HG03521 (cell line): ENCODE results near the gene RARG.

ENCODE experiments used
- ATAC-seq: cut with Tn5 transposase; IDR thresholded peaks from one replicate; pipeline ENCODE4 v1.9.1; 2021; ENCODE audit warnings: mild to moderate bottlenecking, moderate library complexity; ENCODE audit not compliant: unreplicated experiment

Gene RARG

DNA sequence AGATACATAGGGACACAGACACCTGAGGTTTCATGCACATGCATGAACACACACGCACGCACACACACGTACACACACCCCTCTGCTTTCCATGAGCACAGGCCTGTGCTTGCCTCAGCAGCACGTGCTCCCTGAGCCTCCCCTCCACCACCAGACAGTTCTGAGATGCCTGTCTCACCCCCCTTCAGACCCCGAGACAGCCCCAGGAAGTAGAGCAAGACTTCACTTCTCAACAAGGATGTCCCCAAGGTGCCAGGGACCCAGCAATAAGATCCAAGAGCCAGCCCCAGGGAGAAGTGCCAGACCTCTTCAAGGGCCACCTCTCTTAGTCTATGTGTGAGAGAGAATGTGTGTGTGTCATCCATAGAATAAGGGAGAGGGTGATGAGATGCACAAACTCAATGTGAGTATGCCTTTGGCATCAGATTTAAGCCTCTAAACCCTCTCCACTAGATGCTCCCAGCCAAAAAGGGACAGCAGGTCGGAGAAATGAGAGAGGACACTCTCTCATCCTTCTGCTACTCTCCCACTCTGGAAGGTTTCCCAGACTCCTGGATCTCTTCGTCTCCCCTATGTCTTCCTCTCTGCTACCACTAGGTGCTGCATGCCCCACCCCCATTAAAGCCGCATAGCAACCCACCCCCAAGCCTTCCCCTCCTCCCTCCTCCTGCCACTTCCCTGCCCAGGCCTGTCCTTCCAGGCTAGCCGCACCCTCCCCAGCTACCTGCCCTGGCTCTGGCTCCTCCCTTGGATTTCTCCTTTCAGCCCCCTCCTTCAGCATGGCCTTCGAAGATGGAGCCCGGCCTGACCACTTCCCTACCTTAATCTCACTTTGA is 7.7 kb downstream of the RARG start:
- no peak for ATAC-seq

DNA sequence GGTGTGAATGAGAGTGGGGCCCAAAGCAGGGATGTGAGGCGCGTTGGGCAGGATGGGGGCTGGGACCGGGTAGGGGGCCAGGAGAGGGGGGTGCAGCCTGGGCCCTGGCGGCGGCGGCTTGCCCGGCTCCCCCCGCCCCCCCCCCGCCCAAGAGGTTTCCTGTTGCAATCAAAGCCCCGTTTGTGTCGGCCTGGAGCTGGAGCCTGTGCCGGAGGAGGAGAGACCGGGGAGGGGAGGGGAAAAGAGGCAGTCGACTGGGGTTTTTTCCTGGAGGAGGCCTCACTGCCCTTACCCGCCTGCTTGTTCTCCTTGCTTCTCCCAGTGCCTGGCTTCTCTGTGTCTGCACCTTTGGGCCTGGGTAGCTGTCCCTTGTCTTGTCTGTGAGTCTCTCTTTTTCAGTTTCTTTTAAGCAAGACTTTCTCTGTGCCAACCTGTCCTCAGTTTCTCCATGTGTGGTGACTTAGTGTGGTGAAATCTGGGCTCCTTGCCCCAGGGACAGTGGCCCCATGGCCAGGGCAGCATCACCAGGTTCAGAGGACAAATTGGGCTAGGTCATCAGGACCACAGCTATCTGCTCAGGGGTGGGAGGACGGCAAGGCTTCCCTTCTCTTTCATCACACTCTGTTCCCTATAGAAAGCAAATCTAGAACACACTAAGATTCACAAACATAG is 8.5 kb downstream of the RARG start:
- ATAC-seq: no peak

DNA sequence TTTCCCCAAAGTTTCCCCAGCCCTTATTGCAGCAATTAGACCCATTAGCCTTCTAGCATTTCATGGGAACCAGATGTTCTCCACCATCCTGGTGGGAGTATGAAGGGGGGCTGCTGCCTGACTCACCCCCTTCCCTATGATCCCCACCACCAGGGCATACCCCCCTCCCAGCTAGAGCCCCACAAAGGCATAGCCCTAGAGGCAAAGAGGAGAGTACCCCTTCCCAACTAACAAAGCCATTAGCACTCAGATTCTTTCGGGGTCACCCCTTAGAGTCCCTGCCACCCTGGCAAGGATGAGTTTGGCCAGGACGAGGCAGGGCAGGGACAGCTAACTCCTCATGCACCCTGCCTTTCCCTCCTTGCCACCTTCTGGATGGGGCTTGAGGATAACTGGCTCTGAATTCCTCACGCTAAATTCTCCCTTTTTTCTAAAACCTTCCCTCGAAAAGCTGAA is 9.2 kb downstream of the RARG start:
- ATAC-seq: no peak

DNA sequence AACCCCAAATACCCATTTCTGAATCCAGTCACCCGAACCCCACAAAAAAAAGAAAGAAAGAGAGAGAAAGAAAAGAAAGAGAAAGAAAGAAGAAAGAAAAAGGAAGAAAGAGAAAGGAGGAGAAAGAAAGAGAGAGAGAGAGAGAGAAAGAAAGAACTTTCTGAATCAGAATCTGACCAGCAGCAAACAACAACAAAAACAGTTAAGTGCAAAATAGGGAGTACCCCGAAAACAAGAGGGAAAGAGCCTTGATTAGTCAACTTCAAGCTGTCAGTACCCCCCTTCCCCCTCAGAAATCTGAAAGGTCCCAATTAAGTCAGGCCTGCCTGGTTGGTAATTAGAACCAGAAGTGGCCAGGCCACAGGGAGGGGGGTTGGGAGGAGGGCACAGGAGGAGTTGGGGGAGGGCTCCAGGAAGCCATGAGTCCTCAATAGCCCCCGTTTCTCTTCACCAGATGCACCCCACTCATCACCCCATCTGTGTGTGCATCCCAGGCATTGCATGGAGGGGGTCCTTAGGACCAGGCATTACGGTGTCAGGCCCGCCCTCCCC is 9.8 kb downstream of the RARG start:
- ATAC-seq: no peak

DNA sequence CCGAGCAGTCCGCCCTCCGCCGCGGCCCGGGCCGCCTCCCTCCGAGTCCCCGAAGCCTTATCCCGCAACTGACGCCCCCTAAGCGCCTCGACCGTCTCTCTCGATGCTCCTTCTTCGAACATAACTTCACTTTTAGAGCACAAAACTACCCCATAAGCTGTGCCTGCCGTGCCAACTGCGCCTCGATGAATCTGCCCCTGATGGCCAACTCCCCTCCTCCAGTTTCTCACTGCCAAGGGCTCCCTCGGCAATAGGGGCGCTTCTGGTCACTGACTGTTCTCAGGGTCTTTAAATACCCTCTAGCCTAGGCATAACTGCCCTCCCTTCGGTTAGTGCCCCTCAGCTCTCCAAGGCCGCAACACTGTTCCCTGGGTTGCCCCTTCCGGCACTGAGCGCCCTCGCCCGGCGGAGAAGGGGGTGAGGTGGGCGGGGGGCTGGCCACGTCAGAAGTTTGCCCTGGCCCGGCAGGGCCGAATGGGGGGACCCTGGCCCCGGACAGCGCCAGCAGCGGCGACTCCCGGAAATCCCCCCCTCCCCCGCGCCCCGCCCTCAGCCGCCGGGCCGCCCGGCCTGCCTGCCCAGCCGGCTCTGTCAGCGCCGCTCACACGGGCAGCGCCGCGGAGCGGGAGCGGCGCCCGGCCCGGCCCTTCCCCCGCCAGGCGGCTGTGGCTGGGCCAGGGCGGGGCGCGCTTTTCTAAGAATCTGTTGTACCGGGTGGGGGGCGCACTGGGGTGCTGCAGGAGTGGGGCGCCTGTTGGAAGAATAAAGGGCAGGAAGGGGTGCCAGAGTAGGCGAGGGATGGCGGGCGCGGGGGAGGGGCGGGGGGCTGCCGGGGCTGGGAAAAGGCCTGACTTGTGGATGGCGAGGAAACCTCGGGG is 10.6 kb downstream of the RARG start:
- ATAC-seq: peak; percentile 24

DNA sequence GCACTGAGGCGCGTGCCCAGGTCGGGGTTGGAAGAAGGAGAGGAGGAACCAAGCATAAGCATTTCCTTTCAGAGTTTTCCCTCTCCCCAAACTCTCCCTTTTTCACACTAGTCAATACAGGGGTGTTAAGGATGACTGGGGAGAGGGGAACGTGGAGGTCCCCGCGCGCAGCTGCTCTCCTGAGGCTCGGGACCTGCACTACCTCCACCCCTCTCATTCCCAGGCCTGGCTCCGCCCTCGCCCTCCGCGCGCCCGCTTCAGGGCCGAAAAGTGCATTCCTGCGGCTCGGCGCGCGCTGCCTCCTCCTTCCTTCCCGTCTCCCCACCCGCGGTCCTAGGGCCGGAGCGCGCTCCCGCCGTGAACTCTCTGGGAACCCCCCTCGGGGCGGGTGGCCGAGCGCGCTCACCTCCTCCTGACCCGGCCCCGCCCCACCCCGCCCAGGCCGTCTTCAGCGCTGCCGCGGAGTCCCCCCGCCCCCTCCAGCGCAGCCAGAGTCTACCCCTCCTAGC is 11.3 kb downstream of the RARG start:
- peak; percentile 47 for ATAC-seq

DNA sequence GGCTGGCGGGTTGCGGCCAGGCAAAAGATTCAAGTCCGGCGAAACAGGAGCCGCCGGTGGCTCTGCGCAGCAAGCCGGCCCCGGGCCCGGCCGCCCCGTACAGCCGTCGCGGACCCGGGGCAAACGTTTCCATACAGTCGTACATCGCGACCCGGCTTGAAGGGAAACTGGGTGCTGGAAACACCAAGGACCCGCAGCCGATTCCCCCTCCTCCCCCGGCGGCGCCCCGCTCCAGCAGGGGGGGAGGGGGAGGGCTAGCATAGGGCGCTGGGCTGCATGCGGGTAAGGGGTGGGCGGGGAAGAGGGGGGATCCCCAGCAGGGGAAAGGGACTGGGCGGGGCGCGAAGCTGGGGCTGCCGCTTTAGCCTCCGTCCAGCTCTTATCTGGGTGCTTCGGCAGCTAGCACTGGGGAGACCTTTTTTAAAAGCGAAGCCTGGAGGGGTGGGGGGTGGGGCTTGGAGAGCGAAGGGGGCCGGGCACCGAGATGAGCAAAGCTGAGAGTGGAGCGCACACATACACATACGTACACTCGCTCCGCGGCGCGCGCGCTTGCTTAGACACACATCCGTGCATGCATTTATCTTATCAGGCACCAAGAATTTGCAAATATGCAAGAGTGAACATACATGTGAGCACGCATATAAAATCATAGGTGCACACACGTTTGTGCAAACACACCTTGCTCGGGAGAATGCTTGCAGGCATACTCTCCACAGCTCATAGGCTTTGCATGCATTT is 11.9 kb downstream of the RARG start:
- ATAC-seq: peak; percentile 35

DNA sequence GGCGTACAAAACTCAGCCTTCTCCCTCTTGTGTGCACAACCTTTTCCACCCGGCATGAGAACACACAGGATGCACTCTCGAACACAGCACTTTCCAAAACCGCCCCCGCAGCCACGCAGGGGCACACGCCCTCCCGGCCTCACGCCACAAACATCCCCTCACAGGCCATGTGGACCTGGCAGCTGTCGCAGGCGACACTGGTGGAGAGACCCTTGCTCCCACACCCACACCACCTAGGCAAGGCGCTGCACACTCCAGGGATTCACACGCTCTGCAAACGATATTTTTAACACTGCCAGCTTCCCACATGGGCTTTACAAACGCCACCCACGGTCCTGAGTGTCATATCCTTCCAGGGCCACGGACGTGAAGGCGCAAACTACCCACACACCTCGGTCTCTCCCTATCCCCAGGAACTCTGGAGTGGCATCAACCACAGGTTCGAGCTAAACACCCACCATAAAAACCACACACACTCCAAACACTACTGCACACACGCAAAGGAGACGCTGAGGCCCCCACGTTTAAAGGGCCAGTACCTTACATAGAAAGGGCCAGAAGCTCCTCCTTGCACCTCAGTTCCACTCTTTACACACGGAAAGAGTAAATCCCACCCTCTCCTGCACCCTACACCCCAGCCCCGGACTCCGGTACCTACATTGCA is 12.6 kb downstream of the RARG start:
- ATAC-seq: no peak

DNA sequence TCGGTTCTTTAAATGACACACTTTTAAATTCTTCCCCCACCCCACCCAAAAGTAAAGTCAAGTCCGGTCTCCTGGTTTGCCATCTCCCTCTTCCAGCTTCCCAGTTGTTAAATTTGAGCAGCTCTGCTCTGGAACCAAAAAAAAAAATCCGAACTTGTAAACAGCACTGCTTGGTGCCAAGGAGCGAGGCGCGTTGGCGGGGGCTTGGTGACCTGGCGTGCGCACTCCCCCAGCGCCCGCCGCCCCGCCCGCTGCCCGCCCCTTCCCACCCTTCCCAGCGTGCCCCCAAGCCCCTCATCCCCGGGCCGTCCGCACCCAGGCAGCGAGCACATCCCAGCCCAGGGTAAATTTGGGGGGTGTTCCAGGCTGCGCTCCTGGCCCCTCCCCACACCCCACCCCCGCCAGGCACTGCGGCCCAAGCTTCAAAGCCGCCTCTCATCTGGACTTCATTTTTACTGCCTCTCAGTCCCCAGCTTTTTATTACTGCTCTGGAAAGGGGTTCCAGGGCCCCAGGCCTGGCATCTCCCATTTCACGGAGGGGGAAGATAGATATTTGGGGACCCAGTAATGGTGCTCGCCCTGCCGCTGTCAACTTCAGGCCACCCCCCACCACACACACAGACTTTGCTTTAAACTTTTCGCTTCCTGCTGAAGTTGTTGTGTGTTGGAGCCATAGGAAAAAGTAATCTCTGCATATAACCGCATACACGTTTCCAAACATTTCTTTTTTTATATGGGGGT is 13.3 kb downstream of the RARG start:
- no peak for ATAC-seq

DNA sequence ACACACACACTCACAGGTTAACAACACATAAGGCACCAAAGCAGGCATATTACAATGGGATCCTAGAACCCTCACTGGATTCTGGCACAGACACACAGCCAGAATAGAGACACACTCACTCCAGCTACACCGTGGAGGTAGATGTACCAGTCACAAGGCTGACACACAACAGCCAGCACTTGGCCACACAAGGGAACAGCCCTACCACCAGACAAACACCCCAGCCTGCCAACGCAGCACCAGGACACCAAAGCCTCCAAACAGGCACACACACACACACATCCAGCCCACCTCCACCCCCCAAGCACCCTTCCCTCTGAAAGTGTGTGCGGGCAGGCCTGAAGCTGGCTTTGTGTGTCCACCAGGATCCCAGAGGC is 14.1 kb downstream of the RARG start:
- ATAC-seq: no peak

DNA sequence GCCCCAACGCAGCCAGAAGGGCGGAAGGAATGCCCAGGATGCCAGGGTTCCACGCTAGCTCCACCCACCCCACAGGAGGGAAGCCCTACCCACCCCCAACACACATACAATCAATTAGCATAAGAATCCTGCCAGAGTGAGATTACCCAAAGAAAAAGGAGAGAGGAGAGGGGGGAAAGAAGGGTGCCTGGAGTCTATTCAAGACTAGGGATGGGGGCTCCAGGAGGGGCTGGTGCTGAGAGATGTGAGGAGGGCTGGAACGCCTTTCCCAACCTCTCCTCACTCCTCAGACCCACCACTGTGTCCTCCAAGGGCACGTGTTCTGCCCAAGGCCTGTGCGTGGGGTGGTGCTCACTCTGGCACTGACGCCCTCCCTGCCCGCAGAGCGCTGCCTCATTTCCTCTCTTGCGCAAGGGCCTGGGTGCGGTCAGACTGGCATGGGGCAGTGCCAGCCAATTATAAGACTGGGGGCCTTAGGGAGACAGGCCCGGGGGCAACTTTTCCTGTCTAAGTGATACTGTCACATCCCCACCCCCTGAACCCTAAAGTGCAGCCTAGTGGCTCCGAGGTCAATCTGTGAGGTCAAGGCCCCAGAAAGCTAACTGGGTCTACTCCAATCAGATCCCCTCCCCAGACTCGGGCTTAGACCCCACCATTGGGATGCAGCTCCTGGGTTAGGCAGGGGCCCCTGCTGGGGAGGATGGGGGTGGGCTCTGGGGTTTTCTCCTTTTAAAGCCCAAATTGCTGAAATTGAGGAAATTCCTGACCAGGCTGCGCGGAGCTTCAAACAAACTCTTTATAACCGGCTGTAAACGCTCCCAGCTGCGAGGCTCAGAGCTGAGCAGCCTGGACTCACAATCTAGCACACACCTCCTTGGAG is 14.7 kb downstream of the RARG start:
- no peak for ATAC-seq

DNA sequence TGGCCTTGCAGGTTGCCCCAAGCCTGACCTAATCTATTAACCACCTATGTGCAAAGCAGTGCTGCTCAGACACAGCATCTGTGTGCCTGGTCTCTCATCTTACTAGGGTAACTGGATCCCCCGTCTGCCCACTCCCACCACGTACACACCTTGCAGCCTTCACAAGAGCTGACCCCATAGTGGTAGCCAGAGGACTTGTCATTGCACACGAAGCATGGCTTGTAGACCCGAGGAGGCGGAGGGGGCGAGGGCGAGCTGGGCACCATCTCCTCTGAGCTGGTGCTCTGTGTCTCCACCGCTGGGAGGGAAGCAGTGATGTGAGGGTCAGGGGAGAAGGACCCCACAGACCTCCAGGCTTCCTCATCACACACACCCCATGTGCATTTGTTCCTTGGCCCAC is 16.5 kb downstream of the RARG start:
- no peak for ATAC-seq

DNA sequence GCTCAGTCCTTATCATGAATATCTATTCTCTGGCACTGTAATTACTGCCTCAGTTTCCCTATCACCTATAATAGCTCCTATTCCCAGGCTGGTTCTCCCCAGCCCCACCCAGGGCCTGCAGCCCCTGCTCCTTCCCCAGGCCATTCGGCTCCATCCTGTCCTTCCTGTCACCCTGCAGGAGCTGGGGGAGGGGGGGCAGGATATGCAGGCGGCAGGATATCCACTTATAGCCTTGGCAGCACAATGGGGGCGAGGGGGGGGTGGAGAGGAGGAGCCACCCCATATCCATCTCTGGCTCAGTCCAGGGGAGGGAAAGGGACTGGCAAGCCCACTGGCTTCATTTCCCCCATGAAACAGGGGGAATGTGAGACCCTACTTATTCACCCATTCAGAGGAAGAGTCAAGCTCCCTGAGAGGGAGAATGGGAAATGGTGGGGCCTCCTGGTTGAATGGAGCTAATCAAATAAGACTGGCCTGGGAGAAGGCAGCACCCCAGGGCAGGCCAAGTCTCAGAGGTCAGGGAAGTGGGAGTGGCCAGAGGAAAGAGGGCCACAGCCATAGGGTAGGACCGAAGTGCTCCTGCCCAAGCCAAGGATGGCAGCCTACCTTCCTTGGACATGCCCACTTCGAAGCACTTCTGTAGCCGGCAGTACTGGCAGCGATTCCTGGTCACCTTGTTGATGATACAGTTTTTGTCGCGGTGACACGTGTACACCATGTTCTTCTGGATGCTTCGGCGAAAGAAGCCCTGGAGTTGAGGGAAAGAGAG is 17.1 kb downstream of the RARG start:
- no peak for ATAC-seq

DNA sequence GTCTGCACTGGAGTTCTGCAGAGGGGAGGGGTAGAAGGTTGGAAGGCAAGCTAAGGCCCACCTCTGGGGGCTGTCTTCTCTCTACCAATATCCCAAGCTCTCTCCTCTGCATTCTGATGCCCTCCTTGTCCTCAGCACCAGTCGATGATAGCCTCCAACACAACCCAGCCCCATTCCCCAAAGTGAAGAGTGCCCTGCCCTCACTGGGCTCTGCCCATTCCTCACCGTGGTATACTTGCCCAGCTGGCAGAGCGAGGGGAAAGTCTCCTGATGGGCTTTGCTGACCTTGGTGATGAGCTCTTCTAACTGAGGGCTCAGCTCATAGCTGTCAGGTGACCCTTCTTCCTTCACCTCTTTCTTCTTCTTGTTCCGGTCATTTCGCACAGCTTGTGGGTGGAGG is 17.8 kb downstream of the RARG start:
- no peak for ATAC-seq

DNA sequence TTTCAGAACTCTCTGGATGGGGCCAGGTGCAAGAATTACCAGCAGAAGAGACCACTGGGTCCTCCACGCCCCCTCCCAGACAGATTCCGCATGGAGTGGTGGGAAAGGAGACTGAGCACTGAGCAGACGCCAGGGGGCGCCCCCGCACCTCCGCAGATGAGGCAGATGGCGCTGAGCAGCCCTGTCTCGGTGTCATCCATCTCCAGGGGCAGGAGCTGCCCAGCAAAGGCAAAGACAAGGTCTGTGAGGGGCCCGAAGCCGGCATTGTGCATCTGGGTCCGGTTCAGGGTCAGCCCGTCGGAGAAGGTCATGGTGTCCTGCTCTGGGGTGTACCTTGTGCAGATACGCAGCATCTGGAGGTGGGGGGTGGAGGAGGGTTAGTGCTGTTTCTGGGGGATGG is 18.7 kb downstream of the RARG start:
- peak; percentile 39 for ATAC-seq

DNA sequence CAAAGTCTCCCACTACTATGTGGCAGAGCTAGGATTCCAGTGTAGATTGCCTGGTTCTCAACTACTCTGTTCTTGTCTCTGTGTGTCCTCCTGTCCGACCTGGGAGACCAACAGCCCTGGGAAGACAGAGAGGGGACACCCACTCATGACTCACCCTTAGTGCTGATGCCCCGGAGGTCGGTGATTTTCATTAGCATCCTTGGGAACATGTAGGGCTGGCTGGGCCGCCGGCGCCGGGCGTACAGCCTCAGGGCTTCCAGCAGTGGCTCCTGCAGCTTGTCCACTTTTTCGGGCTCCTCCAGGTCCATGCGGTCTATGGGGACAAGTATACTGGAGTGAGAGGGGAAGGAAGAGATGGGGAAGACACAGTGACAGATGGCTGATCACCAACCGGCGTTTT is 19.1 kb downstream of the RARG start:
- ATAC-seq: no peak
